SHP77 treated with DMSO at 0.1 percent for 48 hours (cell line): ENCODE results near the gene ZNRF3.
"Not testable (repeated sequence)": the region's sequence is repeated elsewhere in the genome, so short reads cannot be mapped to it uniquely, and the experiment has no call there.

Experiments used
- DNase-seq: peaks from one replicate; lab custom pipeline; 2025; lab: John Stamatoyannopoulos, UW

ZNRF3 gene

GRCh38 chr22:28884747-28885350, 1.5 kb downstream of the ZNRF3 start:
- DNase-seq: no peak

GRCh38 chr22:28885939-28886338, 2.6 kb downstream of the ZNRF3 start:
- no peak for DNase-seq

DNA sequence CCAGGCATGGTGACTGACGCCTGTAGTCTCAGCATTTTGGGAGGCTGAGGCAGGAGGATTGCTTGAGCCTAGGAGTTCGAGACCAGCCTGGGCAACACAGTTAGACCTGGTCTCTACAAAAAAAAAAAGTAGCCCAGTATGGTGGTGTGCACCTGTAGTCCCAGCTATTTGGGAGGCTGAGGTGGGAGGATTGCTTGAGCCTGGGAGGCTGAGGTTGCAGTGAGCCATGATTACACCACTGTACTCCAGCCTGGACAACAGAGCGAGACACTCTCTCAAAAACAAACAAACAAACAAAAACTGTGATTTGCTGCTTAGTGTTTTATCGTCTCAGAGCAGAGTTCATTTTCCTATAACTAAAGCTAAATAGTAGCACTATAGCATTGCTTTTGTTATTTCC, 3.3 kb downstream of the ZNRF3 start:
- DNase-seq: not testable (repeated sequence)

- DNase-seq: no peak
These were observed 4.5 kb downstream of the ZNRF3 start for GRCh38 chr22:28887725-28888459.

DNA sequence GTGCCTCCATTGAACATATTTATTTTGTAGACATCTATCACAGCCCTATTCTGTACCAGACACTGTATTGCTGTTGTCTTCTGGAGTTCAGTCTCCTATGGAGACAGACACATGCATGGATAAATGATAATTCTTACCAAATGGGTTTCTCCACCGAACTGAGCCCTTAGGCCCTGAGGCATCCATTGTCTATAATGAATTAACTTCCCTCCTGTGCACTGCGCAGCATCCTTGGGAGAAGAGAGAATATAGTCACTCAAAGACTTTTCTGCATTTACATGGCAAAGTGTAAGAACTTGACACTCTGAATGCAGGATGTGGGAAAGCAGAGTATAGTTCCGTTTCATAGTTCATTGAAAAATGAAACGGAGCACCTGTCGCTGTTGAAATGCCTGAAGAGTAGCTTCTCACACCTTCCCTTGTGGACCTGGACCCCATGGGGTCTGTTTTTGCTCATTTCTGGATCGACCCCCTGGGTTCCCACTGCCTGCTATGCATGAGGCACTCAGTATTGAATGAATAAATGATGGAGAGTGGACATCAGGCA, 6.2 kb downstream of the ZNRF3 start:
- no peak for DNase-seq

GRCh38 chr22:28891156-28891733, 7.9 kb downstream of the ZNRF3 start:
- DNase-seq: no peak

- no peak for DNase-seq
These were observed 8.9 kb downstream of the ZNRF3 start for GRCh38 chr22:28892175-28892731.

DNA sequence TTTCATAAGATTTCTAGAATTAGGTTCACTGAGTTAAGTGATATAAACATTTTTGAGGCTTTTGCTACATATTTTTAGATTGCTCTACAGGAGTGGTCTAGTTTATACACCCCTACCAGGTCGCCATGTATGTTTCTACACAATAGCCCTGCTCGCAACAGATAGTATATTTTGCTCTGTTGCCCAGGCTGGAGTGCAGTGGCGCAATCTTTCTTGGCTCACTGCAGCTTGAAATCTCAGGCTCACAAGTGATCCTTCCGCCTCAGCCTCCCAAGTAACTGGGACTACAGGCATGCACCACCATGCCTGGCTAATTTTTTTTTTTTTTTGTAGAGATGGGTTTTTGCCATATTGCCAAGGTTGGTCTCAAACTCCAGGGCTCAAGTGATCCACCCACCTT, 10.4 kb downstream of the ZNRF3 start:
- DNase-seq: no peak

DNA sequence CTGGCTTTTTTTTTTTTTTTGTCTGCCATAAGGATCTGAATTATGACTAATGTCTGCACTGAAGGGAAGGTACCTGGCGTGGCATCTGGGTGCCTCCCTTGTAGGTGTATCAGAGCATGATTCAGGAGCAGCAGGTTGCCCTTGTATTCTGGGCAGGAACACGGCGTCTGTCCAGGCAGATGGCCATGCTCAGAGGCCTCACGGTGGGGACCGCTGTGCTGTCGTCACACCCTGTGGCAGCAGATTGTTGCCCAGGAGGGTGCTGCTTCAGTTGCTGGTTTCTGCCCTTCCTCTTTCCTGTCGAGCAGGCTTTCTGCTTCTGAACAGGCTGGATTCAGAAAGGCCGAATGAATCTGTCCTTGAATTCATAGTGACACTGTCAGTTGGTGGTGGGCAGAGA, 11.0 kb downstream of the ZNRF3 start:
- no peak for DNase-seq

GRCh38 chr22:28894807-28895206, 11.4 kb downstream of the ZNRF3 start:
- DNase-seq: no peak

- no peak for DNase-seq
These were observed 13.2 kb downstream of the ZNRF3 start for GRCh38 chr22:28896611-28897010.

GRCh38 chr22:28898233-28898629, 14.9 kb downstream of the ZNRF3 start:
- no peak for DNase-seq

GRCh38 chr22:28899199-28899853, 16.0 kb downstream of the ZNRF3 start:
- DNase-seq: no peak

GRCh38 chr22:28900379-28900925, 17.1 kb downstream of the ZNRF3 start:
- no peak for DNase-seq

GRCh38 chr22:28902490-28902889, 19.1 kb downstream of the ZNRF3 start:
- no peak for DNase-seq

DNA sequence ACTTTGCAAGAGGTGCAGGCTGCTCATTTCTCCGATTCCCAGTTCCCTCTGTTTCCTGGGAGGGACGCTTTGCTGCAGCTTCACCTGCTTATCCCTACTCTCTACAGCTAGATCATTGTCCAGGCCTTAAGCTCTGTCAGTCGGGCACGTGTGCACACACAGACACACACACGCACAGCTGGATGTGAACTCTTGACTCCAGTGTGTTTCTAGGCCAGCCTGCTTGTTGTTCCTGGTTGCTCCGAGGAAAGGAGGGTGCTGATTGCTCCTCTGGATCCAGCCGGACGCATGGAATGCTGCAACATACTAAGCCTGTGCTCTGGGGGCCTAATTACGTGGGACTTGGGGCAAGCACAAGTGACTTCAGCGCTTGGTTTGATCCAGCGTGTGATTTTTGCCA, 19.7 kb downstream of the ZNRF3 start:
- no peak for DNase-seq

DNA sequence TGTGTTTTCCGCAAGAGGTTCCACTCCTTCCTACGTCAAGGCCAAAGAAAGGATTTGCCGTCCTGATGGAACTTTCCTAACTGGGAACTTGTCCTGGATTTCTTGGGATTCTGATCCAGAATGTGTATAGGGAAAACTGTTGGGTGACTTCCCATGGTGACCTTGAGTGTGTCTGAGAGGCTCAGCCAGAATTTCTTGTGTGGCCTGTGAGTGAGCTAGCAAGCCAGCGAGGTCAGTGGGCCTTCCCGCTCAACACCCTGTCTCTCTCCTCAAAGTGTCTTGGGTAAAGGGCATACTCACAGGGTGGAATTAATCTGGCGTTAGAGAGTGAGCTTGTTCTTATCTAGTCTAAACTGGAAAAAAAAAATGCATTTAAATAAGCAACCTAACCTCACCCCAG, 20.4 kb downstream of the ZNRF3 start:
- no peak for DNase-seq

- DNase-seq: no peak
These were observed 21.0 kb downstream of the ZNRF3 start for GRCh38 chr22:28904211-28904896.

- DNase-seq: no peak
These were observed 22.0 kb downstream of the ZNRF3 start for GRCh38 chr22:28905256-28905832.

- no peak for DNase-seq
These were observed 22.9 kb downstream of the ZNRF3 start for GRCh38 chr22:28906312-28906711.
